ENCODE results near the gene TLCD3A.
"Not testable (repeated sequence)": the region's sequence is repeated elsewhere in the genome, so short reads cannot be mapped to it uniquely, and the experiment has no call there.

The TLCD3A gene

DNA sequence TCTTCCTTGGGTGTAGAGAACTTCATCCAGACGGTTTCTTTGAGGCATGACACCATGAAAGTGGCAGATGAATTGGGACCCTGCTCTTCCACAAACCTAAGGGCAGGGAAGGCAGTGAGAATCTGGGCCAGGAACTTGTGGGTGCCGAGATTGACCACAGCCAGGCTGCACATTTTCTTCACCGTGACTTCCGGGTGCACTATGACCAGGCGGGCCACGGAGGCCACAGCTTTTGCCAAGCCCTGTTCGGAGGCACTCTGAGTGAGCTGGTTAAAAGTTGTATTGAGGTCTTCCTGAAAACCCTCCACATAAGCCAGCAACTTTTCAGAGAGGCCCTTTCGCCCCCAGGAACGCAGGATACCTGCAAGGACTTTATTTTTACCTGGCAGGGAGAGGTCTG lies 13.8 kb downstream of the TLCD3A start:
- in situ Hi-C loops (cut with MboI; ENCODE audit: low sequenced_read_pairs): loop anchor here (25.0 kb wide), 1 partner anchor 241 kb away; the partner anchor contains the start of genes NXN and TIMM22

GRCh38 chr17:746783-747629 lies 14.6 kb downstream of the TLCD3A start:
- in situ Hi-C loops (cut with MboI; ENCODE audit: low sequenced_read_pairs): loop anchor here (25.0 kb wide), 1 partner anchor 240 kb away; the partner anchor contains the start of genes NXN and TIMM22

DNA sequence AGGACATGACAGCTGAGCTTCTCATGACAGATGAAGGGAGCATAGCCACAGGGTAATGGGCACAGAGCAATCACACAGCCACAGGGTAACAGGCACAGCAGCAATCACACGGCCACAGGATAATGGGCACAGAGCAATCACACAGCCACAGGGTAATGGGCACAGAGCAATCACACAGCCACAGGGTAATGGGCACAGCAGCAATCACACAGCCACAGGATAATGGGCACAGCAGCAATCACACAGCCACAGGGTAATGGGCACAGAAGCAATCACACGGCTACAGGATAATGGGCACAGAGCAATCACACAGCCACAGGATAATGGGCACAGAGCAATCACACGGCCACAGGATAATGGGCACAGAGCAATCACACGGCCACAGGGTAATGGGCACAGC lies 16.2 kb downstream of the TLCD3A start:
- in situ Hi-C loops (cut with MboI; ENCODE audit: low sequenced_read_pairs): loop anchor here (25.0 kb wide), 1 partner anchor 239 kb away; the partner anchor contains the start of genes NXN and TIMM22

DNA sequence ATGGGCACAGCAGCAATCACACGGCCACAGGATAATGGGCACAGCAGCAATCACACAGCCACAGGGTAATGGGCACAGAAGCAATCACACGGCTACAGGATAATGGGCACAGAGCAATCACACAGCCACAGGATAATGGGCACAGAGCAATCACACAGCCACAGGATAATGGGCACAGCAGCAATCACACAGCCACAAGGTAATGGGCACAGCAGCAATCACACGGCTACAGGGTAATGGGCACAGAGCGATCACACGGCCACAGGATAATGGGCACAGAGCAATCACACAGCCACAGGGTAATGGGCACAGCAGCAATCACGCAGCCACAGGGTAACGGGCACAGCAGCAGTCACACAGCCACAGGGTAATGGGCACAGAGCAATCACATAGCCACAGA lies 17.0 kb downstream of the TLCD3A start:
- in situ Hi-C loops (cut with MboI; ENCODE audit: low sequenced_read_pairs): loop anchor here (25.0 kb wide), 1 partner anchor 238 kb away; the partner anchor contains the start of genes NXN and TIMM22

DNA sequence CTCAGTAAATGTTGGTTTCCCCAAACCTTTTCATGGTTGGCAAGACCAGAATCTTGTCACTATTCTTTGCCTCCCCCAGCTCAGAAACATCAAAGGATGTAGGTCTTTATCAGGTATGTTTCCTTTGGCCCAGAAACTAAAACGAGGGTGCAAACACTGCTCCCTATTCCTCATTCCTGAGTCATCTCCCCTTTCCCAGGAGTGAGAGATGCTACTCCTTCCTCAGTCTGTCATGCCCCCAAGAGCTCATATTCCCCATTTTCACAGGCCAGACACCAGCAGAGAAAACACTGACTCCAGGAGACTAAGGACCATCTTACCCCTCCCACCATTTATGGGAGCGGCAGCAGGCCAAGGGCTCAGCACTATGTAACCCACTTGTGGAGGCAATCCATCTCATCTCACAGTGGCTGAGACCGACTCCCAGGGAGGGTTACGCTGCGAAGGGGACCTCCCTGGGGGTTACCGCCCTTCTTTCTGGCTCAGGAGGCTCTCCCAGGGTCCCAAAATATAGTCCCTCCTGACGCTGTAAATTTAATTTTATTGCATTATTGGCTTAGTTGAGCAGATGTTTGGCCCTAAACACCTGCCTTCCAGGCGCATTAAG lies 18.1 kb downstream of the TLCD3A start:
- in situ Hi-C loops (cut with MboI; ENCODE audit: low sequenced_read_pairs): no loop called here

GRCh38 chr17:751269-752001 lies 19.0 kb downstream of the TLCD3A start:
- in situ Hi-C loops (cut with MboI; ENCODE audit: low sequenced_read_pairs): no loop called here

DNA sequence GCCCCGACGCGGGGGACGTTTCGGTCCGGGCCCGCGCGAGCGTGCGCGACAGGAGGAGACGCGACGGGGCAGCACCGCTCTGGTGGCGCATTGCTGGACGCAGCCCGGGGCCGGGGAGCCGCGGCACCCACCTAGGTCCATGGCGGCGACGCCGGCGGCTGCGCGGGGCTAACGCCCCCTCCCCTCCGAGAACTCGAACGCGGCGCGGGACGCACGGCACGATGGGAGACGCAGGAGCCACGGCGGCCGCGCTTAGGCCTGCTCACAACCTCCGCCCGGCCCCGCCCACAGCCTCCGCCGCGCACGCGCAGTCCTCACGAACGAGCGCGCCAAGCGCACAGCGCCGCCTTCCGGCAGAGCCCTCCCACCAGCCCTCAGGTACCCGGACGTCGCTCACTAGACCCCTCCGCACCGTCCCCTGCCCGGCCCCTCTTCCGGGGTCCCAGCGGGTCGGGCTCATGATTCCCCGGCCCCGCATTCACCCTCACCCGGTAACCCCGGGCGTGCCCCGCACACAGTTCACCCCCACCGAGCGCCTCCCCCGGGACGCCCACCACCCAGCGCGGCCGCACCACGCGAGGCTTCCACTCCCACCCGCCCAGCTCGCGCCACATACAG lies 19.7 kb downstream of the TLCD3A start, which contains the start of gene GEMIN4:
Gene GEMIN4, minus strand, starts transcription at position 263 of the 618 bp plus-strand sequence. Its CDS starts 122 bp downstream, at position 141.
- in situ Hi-C loops (cut with MboI; ENCODE audit: low sequenced_read_pairs): no loop called here

DNA sequence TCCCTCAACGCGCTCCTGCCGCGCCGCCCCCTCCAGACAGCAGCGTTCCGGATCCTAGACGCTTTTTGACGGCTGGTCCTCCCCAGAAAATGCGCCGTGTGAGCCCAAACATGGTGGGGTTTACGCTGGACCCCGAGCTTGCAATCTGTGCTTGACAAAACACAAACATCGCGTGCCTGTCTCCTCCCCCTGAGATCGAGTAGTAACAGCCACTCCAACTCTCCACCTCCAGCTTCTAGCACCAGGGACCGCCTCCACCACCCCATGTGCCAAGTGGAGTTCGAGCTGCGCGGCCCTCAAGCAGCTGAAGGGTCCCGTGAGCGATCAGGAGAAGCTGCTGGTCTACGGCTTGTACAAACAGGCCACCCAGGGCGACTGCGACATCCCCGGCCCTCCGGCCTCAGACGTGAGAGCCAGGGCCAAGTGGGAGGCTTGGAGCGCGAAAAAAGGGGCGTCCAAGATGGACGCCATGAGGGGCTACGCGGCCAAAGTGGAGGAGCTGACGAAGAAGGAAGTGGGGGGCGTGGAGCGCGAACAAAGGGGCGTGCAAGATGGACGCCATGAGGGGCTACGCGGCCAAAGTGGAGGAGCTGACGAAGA lies 20.3 kb downstream of the TLCD3A start:
- in situ Hi-C loops (cut with MboI; ENCODE audit: low sequenced_read_pairs): no loop called here

DNA sequence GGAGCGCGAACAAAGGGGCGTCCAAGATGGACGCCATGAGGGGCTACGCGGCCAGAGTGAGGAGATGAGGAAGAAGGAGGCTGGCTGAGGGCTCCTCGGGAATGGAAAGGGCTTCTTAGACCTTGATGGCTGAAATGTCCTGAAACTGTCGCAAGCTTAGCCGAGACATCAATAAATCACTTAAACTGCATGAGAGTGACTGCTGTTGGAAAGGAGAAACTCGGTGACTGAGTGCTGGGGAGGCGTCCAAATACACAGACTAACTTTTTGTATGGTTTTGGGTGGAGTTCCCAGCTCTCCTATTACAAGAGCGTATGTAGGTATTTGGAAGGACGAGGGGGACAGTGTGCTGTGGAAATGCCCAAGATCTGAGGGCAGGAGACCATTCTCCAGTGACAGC lies 21.0 kb downstream of the TLCD3A start:
- in situ Hi-C loops (cut with MboI; ENCODE audit: low sequenced_read_pairs): no loop called here

GRCh38 chr17:755319-755961 lies 23.0 kb downstream of the TLCD3A start:
- in situ Hi-C loops (cut with MboI; ENCODE audit: low sequenced_read_pairs): not testable (repeated sequence)

- in situ Hi-C loops (cut with MboI; ENCODE audit: low sequenced_read_pairs): not testable (repeated sequence)
Measured at GRCh38 chr17:756010-756567, 23.7 kb downstream of the TLCD3A start.

- in situ Hi-C loops (cut with MboI; ENCODE audit: low sequenced_read_pairs): no loop called here
Measured at GRCh38 chr17:759964-760363, 27.6 kb downstream of the TLCD3A start.

DNA sequence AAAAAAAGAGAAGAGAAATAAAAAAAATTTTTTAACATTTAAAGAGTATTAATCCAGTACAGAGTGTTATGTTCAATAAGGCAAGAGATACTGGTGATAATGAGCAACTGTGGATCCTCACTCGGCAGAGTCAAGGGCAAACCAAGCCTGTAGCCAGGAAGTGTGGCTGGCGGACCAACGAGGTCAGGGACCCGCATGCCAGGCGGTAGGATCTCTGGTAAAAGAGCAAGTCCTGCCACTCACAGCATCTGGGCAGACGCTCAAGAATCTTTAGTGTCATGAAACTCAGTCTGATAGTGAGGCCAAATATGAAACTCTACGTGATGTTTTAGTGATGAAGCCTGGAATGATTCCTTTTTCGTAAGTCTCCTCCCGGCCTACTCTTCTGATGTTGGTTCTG lies 28.0 kb downstream of the TLCD3A start:
- in situ Hi-C loops (cut with MboI; ENCODE audit: low sequenced_read_pairs): no loop called here

DNA sequence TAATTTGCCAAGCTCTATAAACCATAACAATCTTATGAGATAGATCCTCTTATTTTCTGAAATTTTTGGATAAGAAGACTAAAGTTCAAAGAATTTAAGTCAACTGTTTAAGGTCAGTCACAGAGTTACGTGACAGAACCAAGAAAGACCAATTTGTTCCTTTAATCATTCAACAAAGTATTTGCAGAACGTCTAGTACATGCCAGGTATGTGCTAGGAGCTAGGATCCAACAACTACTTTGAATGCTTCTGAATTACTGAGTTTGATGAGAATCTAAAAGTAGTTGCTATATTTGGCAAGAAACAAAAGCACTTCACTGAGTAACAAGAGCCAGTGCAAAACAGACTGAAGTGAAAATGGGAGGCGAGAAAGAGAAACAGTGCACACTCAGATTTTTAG lies 34.7 kb downstream of the TLCD3A start:
- in situ Hi-C loops (cut with MboI; ENCODE audit: low sequenced_read_pairs): no loop called here

GRCh38 chr17:773016-773415 lies 40.6 kb downstream of the TLCD3A start:
- in situ Hi-C loops (cut with MboI; ENCODE audit: low sequenced_read_pairs): no loop called here

DNA sequence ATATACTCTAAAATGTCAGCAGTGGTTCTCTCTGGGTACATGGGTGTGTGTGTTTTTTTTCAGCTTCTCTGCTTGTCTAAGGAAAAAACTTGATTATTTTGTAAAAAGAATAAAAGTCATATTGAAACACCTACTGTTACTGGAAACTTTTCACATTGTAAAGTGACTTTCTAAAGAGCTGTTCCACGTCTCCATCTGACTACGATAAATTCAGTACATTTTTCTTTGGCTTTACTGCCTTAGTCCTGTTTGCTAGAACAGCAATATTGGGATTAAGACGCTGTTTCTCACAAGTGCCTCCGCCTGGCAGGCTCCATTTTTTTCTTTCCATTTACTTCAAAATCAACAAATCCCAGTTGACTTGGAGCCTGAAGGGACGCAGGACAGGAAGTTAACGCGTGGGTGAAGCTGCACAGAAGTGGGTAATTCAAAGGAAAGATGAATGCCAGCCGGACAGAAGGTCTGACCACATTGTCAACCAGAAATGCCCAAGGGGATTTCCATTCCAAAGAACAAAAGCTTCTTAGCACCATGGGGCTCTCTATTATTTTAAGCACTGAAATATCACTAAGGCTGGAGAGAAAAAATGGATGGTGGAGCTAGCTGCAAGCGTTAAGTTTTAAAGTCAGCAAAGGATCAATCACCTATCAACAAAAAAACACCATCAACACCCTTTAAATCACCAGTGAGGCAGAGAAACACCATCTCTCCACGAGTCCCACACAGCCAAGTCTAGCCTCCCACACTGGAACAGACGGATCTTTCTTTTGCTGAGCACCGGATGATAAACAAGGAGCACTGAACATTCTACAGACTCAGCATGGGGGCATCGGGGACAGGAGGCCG lies 41.3 kb downstream of the TLCD3A start:
- in situ Hi-C loops (cut with MboI; ENCODE audit: low sequenced_read_pairs): no loop called here

GRCh38 chr17:774313-774584 lies 41.9 kb downstream of the TLCD3A start:
- in situ Hi-C loops (cut with MboI; ENCODE audit: low sequenced_read_pairs): no loop called here

DNA sequence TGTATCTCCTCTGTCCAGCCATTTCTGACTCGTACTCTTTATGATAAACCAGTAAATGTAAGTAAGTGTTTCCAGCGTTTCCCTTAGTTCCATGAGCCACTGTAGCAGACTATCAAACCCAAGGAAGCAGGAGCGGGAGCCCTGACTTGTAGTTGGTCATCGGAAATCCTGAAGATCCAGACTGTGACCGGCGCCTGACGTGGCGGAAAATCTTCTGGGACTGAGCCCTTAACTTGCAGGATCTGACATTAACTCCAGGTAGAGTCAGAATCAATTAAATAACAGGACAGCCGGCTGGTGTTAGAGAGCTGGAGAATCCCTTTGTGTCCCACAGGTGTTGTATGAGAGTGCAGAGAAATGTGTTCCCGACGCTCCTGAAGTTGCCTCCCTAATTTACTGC lies 45.7 kb downstream of the TLCD3A start:
- in situ Hi-C loops (cut with MboI; ENCODE audit: low sequenced_read_pairs): no loop called here
